Measurements from ENCODE around the gene ATAD2B. TPM values are rescaled to one million over a fixed set of nuclear protein-coding genes. Genes with fewer than 3 reads are reported as not detected.

Gene ATAD2B
- total RNA-seq, 1 experiment from 2014 or later: 28.5 TPM

DNA sequence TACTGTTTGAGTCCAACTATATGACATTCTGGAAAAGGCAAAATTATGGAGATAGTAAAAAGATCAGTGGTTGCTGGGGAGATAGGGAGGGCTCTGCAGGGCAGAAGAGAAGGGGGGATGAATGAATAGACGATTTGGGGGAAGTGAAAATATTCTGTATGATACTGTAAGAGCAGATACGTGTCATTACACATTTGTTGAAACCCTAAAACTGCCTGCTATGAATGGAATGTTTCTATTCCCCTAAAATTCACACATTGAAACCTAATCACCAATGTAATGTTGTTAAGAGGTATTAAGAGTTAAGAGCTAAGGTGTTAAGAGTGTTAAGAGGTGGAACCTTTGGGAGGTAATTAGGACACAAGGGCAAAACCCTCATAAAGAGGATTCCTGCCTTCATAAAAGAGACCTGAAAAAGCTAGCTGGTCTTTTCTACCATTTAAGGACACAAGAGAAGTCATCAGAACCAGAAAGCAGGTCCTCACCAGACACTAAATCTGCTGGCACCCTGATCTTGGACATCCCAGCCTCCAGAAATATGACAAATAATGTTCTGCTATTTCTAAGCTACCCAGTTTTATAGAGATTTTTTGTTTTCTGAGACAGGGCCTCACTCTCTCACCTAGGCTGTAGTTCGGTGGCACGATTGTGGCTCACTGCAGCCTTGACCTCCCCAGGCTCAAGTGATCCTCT lies 76.2 kb downstream of the ATAD2B start:
- Histone ChIP-seq H3K4me3 (ENCODE audit: low read depth, low read length, poor library complexity, severe bottlenecking) (no peak overlapping the region), H3K9me3 (ENCODE audit: low read depth, low read length, poor library complexity, severe bottlenecking) (no peaks in the 10 kb centered on the region), H3K27me3 (replicated peaks; ENCODE audit: insufficient read depth, low read depth, low read length, poor library complexity) (no peaks in the 10 kb centered on the region), H3K27ac (ENCODE audit: low read depth, low read length, poor library complexity, severe bottlenecking) (no peak overlapping the region), H3K36me3 (ENCODE audit: insufficient read depth, low read length, poor library complexity, severe bottlenecking) (peaks cover 5% of the 10 kb centered on the region), H3K4me1 (ENCODE audit: insufficient read depth, low read length, poor library complexity, severe bottlenecking) (no peaks in the 10 kb centered on the region)
- intact Hi-C loops (cut with micrococcal nuclease; ENCODE audit: unreplicated experiment): no loop called here
- no TSS peak for BruUV-seq (replicated peaks)
- CTCF ChIA-PET: no interaction called here
- POLR2A ChIA-PET (ENCODE audit: low non-redundant PET): no interaction called here
- no peak for TF ChIP-seq EZH2 (IDR thresholded peaks at IDR 0.05; ENCODE audit: borderline replicate concordance, low read depth, low read length, poor library complexity, severe bottlenecking)
- TF ChIP-seq, protein P1, sequence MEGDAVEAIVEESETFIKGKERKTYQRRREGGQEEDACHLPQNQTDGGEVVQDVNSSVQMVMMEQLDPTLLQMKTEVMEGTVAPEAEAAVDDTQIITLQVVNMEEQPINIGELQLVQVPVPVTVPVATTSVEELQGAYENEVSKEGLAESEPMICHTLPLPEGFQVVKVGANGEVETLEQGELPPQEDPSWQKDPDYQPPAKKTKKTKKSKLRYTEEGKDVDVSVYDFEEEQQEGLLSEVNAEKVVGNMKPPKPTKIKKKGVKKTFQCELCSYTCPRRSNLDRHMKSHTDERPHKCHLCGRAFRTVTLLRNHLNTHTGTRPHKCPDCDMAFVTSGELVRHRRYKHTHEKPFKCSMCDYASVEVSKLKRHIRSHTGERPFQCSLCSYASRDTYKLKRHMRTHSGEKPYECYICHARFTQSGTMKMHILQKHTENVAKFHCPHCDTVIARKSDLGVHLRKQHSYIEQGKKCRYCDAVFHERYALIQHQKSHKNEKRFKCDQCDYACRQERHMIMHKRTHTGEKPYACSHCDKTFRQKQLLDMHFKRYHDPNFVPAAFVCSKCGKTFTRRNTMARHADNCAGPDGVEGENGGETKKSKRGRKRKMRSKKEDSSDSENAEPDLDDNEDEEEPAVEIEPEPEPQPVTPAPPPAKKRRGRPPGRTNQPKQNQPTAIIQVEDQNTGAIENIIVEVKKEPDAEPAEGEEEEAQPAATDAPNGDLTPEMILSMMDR (conservative IDR thresholded peaks at IDR 0.05; ENCODE audit: low read depth, low read length): no peak
- no peak for DNase-seq (ENCODE audit: low spot score)

DNA sequence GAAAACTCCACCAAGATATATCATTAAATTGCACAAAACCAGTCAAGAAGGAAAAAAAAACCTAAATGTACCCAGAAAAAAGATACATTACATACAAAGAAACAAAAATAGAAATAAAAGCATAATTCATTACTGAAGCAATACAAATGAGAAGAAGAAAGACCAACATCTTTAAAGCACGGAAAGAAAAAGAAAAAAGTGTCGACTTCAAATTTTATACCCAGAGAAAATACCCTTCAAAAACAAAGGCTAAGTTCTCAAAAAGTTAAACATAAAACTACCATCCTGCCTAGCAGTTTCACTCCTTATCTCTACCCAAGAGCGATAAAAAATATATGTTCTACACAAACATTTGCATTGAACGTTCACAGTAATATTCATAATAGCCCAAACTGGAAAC lies 82.0 kb downstream of the ATAD2B start:
- no peak for DNase-seq (ENCODE audit: low spot score)
- Histone ChIP-seq H3K4me3 (ENCODE audit: low read depth, low read length, poor library complexity, severe bottlenecking) (no peak overlapping the region), H3K36me3 (ENCODE audit: insufficient read depth, low read length, poor library complexity, severe bottlenecking) (peaks cover 6% of the 10 kb centered on the region), H3K27ac (ENCODE audit: low read depth, low read length, poor library complexity, severe bottlenecking) (no peak overlapping the region), H3K27me3 (replicated peaks; ENCODE audit: insufficient read depth, low read depth, low read length, poor library complexity) (no peaks in the 10 kb centered on the region), H3K4me1 (ENCODE audit: insufficient read depth, low read length, poor library complexity, severe bottlenecking) (no peaks in the 10 kb centered on the region), H3K9me3 (ENCODE audit: low read depth, low read length, poor library complexity, severe bottlenecking) (peaks cover 11% of the 10 kb centered on the region)
- BruUV-seq (replicated peaks): no TSS peak
- TF ChIP-seq EZH2 (IDR thresholded peaks at IDR 0.05; ENCODE audit: borderline replicate concordance, low read depth, low read length, poor library complexity, severe bottlenecking): no peak
- TF ChIP-seq, protein P1 (conservative IDR thresholded peaks at IDR 0.05; ENCODE audit: low read depth, low read length): no peak
- ChIA-PET CTCF (no interaction called here), POLR2A (ENCODE audit: low non-redundant PET) (no interaction called here)
- intact Hi-C loops (cut with micrococcal nuclease; ENCODE audit: unreplicated experiment): no loop called here

DNA sequence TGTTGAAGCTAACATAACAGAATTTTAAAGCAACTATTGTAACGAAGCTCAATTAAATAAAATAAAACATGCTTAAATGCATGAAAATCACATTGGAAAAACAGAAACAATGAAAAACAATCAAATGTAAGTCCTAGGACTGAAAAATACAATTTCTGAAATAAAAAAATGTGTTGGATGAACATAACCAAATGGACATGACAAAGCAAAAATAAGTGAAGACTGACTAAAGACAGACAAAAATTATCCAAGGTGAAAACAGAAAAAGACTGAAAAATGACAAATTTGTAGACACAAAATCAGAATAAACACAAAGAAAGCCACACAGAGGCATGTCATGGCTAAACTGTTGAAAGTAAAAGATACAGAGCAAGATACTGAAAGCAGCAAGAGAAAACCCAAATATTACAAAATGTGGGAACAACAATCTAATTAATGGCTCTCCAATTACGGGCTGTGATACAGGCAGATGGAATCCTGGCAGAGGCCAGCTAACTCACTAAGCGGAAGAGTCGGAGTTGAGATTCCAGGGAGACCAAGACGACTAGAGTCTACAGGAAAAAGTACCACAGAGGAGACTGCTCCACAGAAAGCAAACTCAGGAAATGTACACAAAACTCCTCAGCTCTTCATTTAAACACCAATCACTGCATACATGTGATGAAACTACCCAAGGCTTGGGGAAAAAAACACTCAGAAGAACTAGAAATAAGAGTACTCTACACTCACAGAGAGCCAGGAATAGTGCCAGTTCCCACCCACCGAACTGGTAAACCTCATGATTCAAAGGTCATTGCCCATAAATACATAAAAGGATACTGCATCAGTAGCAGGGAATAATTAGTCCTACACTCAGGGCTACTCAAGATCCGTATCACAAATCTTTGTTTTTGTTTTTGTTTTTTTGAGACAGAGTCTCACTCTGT lies 83.6 kb downstream of the ATAD2B start:
- Histone ChIP-seq H3K27ac (ENCODE audit: low read depth, low read length, poor library complexity, severe bottlenecking) (no peak overlapping the region), H3K27me3 (replicated peaks; ENCODE audit: insufficient read depth, low read depth, low read length, poor library complexity) (no peaks in the 10 kb centered on the region), H3K36me3 (ENCODE audit: insufficient read depth, low read length, poor library complexity, severe bottlenecking) (peaks cover 6% of the 10 kb centered on the region), H3K9me3 (ENCODE audit: low read depth, low read length, poor library complexity, severe bottlenecking) (peaks cover 11% of the 10 kb centered on the region), H3K4me1 (ENCODE audit: insufficient read depth, low read length, poor library complexity, severe bottlenecking) (no peaks in the 10 kb centered on the region), H3K4me3 (ENCODE audit: low read depth, low read length, poor library complexity, severe bottlenecking) (no peak overlapping the region)
- ChIA-PET CTCF (no interaction called here), POLR2A (ENCODE audit: low non-redundant PET) (no interaction called here)
- TF ChIP-seq, protein P1 (conservative IDR thresholded peaks at IDR 0.05; ENCODE audit: low read depth, low read length): no peak
- TF ChIP-seq EZH2 (IDR thresholded peaks at IDR 0.05; ENCODE audit: borderline replicate concordance, low read depth, low read length, poor library complexity, severe bottlenecking): no peak
- intact Hi-C loops (cut with micrococcal nuclease; ENCODE audit: unreplicated experiment): no loop called here
- no TSS peak for BruUV-seq (replicated peaks)
- DNase-seq (ENCODE audit: low spot score): no peak

Data from A673 (cell line).